Neutrophil (primary cell): ENCODE data around the gene APBB1IP.

Experiments used
- H3K27ac ChIP-seq: fragments of 200-600 bp; sonication (generic); 2 replicates; pipeline ENCODE4 v1.5.1; 2016; ENCODE audit warnings: mild to moderate bottlenecking, moderate library complexity
- H3K27me3 ChIP-seq: fragments of 200-600 bp; sonication (generic); 2 replicates; pipeline ENCODE4 v1.6.0; 2016; ENCODE audit warnings: mild to moderate bottlenecking
- H3K36me3 ChIP-seq: fragments of 200-600 bp; sonication (generic); 2 replicates; pipeline ENCODE4 v1.5.1; 2017
- H3K4me1 ChIP-seq, 2 experiments: fragments of 200-600 bp in 1 of 2; sonication (generic) in 1 of 2; 1 replicate in 1 of 2; 2 replicates in 1 of 2; pipeline versions ENCODE4 v1.5.1 to v1.6.1; 2013 to 2016; ENCODE audit warnings: low read depth in 1 of 2, low read length in 1 of 2, mild to moderate bottlenecking in 1 of 2, moderate library complexity in 1 of 2; ENCODE audit not compliant: control insufficient read depth in 1 of 2, insufficient read depth in 1 of 2
- H3K4me3 ChIP-seq, 2 experiments: fragments of 200-600 bp in 1 of 2; sonication (generic) in 1 of 2; 1 replicate in 1 of 2; 2 replicates in 1 of 2; pipeline ENCODE4 v1.5.1; 2013 to 2016; ENCODE audit warnings: low read depth in 1 of 2, low read length in 1 of 2, mild to moderate bottlenecking in 1 of 2, moderate library complexity in 1 of 2
- H3K9me3 ChIP-seq: fragments of 200-600 bp; sonication (generic); 2 replicates; pipeline ENCODE4 v1.5.1; 2016
- CTCF ChIP-seq: fragments of 200-600 bp; sonication (generic); IDR thresholded peaks from 2 replicates; pipeline ENCODE4 v1.5.1; 2016; ENCODE audit warnings: antibody characterized with exemption

The APBB1IP gene

GRCh38 chr10:26436848-26437247, 1.3 kb upstream of the APBB1IP start:
- Histone ChIP-seq H3K9me3 (no peaks in the 10 kb centered on the region), H3K27ac (peak overlapping the region; percentile 98), H3K4me3 (peak overlapping the region; percentile 94 to 95), H3K4me1 (peaks cover 80 to 90% of the 10 kb centered on the region in 2 experiments), H3K36me3 (peaks cover 3% of the 10 kb centered on the region), H3K27me3 (no peaks in the 10 kb centered on the region)
- TF ChIP-seq CTCF: no peak

GRCh38 chr10:26438534-26439341, 597 bp downstream of the APBB1IP start:
- peak; percentile 28 for TF ChIP-seq CTCF
- Histone ChIP-seq H3K4me1 (peaks cover 76 to 90% of the 10 kb centered on the region in 2 experiments), H3K27me3 (no peaks in the 10 kb centered on the region), H3K9me3 (no peaks in the 10 kb centered on the region), H3K4me3 (peak overlapping the region; percentile 94 to 95), H3K27ac (peak overlapping the region; percentile 98), H3K36me3 (peaks cover 3% of the 10 kb centered on the region)

- Histone ChIP-seq H3K4me1 (peaks cover 76 to 90% of the 10 kb centered on the region in 2 experiments), H3K9me3 (no peaks in the 10 kb centered on the region), H3K4me3 (peak overlapping the region; percentile 94 to 95), H3K27me3 (no peaks in the 10 kb centered on the region), H3K36me3 (peaks cover 3% of the 10 kb centered on the region), H3K27ac (peak overlapping the region; percentile 98)
- no peak for TF ChIP-seq CTCF
Measured at GRCh38 chr10:26439406-26440087, 1.4 kb downstream of the APBB1IP start.

GRCh38 chr10:26440088-26440470, 1.9 kb downstream of the APBB1IP start:
- H3K9me3 ChIP-seq: no peaks in the 10 kb centered on the region
- peaks cover 3% of the 10 kb centered on the region for H3K36me3 ChIP-seq
- peak overlapping the region; percentile 98 for H3K27ac ChIP-seq
- no peaks in the 10 kb centered on the region for H3K27me3 ChIP-seq
- peaks cover 76 to 90% of the 10 kb centered on the region in 2 experiments for H3K4me1 ChIP-seq
- peak overlapping the region; percentile 94 to 95 for H3K4me3 ChIP-seq
- no peak for TF ChIP-seq CTCF

GRCh38 chr10:26441491-26442214, 3.5 kb downstream of the APBB1IP start:
- peaks cover 76 to 90% of the 10 kb centered on the region in 2 experiments for H3K4me1 ChIP-seq
- H3K27ac ChIP-seq: peak overlapping the region; percentile 98
- peaks cover 10% of the 10 kb centered on the region for H3K36me3 ChIP-seq
- TF ChIP-seq CTCF: no peak
- no peaks in the 10 kb centered on the region for H3K27me3 ChIP-seq
- no peaks in the 10 kb centered on the region for H3K9me3 ChIP-seq
- peak overlapping the region; percentile 94 to 95 for H3K4me3 ChIP-seq
